ENCODE results near the gene AUTS2. TPM values are rescaled to one million over a fixed set of nuclear protein-coding genes. Genes with fewer than 3 reads are reported as not detected.

The AUTS2 gene
- total and polyA plus RNA-seq, 10 of the 15 experiments (the other 5 are each of a cell fraction or from before 2014, with no cell fraction given): 6.4 to 55.6 (median 21.6) TPM

GRCh38 chr7:70214071-70214470 lies 615.8 kb downstream of the AUTS2 start:
- Histone ChIP-seq H3K4me3 (no peak overlapping the region), H3K79me2 (ENCODE audit: control insufficient read depth, insufficient read depth, low read length) (no peaks in the 10 kb centered on the region), H3K27ac (ENCODE audit: control insufficient read depth, insufficient read depth) (no peak overlapping the region), H2AFZ (ENCODE audit: control insufficient read depth, low read depth, low read length) (no peak overlapping the region), H3K4me1 (ENCODE audit: control insufficient read depth, insufficient read depth, low read length) (no peaks in the 10 kb centered on the region), H3K4me2 (ENCODE audit: control insufficient read depth, insufficient read depth) (no peak overlapping the region), H3K27me3 (replicated peaks in 1 of 2; ENCODE audit: control insufficient read depth in 2 of 2, insufficient read depth in 2 of 2, low read length in 1 of 2) (no peaks in the 10 kb centered on the region), H4K20me1 (ENCODE audit: control insufficient read depth, insufficient read depth) (no peaks in the 10 kb centered on the region), H3K36me3 (ENCODE audit: control insufficient read depth in 2 of 2, insufficient read depth in 2 of 2, low read length in 1 of 2) (no peaks in the 10 kb centered on the region), H3K9me3 (replicated peaks; ENCODE audit: control insufficient read depth, insufficient read depth, low read length) (no peaks in the 10 kb centered on the region), H3K9ac (ENCODE audit: control insufficient read depth, insufficient read depth, low read length) (no peak overlapping the region)
- intact Hi-C loops (cut with micrococcal nuclease; ENCODE audit: unreplicated experiment): no loop called here
- ChIA-PET SMC1A (ENCODE audit: uncharacterized antibody, unreplicated experiment) (interaction anchor here (0.7 to 1.3 kb wide), 4 partner anchors 8 to 213 kb away, joined by 3 to 6 read pairs (median 4); no protein-coding TSS in a partner anchor), RAD21 (ENCODE audit: unreplicated experiment) (interaction anchor here (0.9 to 2.3 kb wide), 2 partner anchors 24 to 120 kb away, joined by 3 to 9 read pairs; no protein-coding TSS in a partner anchor), CTCF (no interaction called here), POLR2A (interaction anchor here (0.9 kb wide), 1 partner anchor 66 kb away, joined by 5 read pairs; no protein-coding TSS in a partner anchor)
- no TSS peak for BruUV-seq (replicated peaks)
- no peak for DNase-seq (ENCODE audit: low read depth, low spot score)
- no peak for FAIRE-seq
- in situ Hi-C loops (cut with MboI): no loop called here
- no peak for ATAC-seq
- TF ChIP-seq NR2C1 (IDR thresholded peaks at IDR 0.05) (no peak), IRF3 (IDR thresholded peaks at IDR 0.05) (no peak), RFX5 (IDR thresholded peaks at IDR 0.05; ENCODE audit: low read depth, low read length) (no peak), SUPT20H (IDR thresholded peaks at IDR 0.05; ENCODE audit: borderline replicate concordance, control insufficient read depth, low read depth, low read length) (no peak), ZBED1 (IDR thresholded peaks at IDR 0.05; ENCODE audit: borderline replicate concordance) (no peak), SUZ12 (IDR thresholded peaks at IDR 0.05; ENCODE audit: unreplicated experiment) (no peak), NBN (IDR thresholded peaks at IDR 0.05) (no peak), ATF3 (IDR thresholded peaks at IDR 0.05; ENCODE audit: borderline replicate concordance, extremely low read depth, low read depth, low read length) (no peak), HDAC2 (IDR thresholded peaks at IDR 0.05) (no peak), BCLAF1 (IDR thresholded peaks at IDR 0.05) (no peak), SMC3 (IDR thresholded peaks at IDR 0.05; ENCODE audit: borderline replicate concordance, low read length) (no peak), MAX (IDR thresholded peaks at IDR 0.05; ENCODE audit: low read depth, low read length) (no peak), RUNX3 (IDR thresholded peaks at IDR 0.05; ENCODE audit: low read length) (no peak), SREBF1 (IDR thresholded peaks at IDR 0.05; ENCODE audit: low read length) (no peak), MYC (IDR thresholded peaks at IDR 0.05; ENCODE audit: insufficient read depth, insufficient read length, insufficient replicate concordance, low read length, severe bottlenecking) (no peak), PML (IDR thresholded peaks at IDR 0.05; ENCODE audit: low read length) (no peak), HSF1 (IDR thresholded peaks at IDR 0.05; ENCODE audit: low read depth, low read length) (no peak)

Data from GM12878 (cell line).